Right forelimb (tissue), 1 donor: ENCODE data around the gene BSG.
"Not testable (repeated sequence)": the region's sequence is repeated elsewhere in the genome, so short reads cannot be mapped to it uniquely, and the experiment has no call there.

Source experiments
- DNase-seq: peaks from one replicate; pipeline ENCODE4 v3.0.0-alpha.2; 2018

BSG gene

GRCh38 chr19:588741-589692 is 16.6 kb downstream of the BSG start:
- DNase-seq = no peak

- DNase-seq = no peak
Observed at GRCh38 chr19:589693-590395, 17.4 kb downstream of the BSG start, which contains the start of gene HCN2. HCN2 (plus strand) TSS chr19:589881; CDS start chr19:589946, 65 bp downstream.

GRCh38 chr19:590396-590745 is 18.0 kb downstream of the BSG start:
- no peak for DNase-seq

GRCh38 chr19:590750-591098 is 18.3 kb downstream of the BSG start:
- DNase-seq = no peak

GRCh38 chr19:591099-591958 is 18.9 kb downstream of the BSG start:
- DNase-seq = no peak

- DNase-seq = no peak
Observed at GRCh38 chr19:592101-592500, 19.7 kb downstream of the BSG start.

- no peak for DNase-seq
Observed at GRCh38 chr19:593055-593454, 20.7 kb downstream of the BSG start.

- DNase-seq = no peak
Observed at GRCh38 chr19:593505-593904, 21.1 kb downstream of the BSG start.

GRCh38 chr19:594265-594870 is 22.0 kb downstream of the BSG start:
- no peak for DNase-seq

- no peak for DNase-seq
Observed at GRCh38 chr19:595326-596262, 23.2 kb downstream of the BSG start.

- no peak for DNase-seq
Observed at GRCh38 chr19:596263-596655, 23.9 kb downstream of the BSG start.

- DNase-seq = no peak
Observed at GRCh38 chr19:597406-598315, 25.3 kb downstream of the BSG start.

GRCh38 chr19:601310-601709 is 28.9 kb downstream of the BSG start:
- no peak for DNase-seq

GRCh38 chr19:601790-602189 is 29.4 kb downstream of the BSG start:
- no peak for DNase-seq

- no peak for DNase-seq
Observed at GRCh38 chr19:602391-603301, 30.2 kb downstream of the BSG start.

- DNase-seq = not testable (repeated sequence)
Observed at GRCh38 chr19:603302-603639, 30.9 kb downstream of the BSG start.

- DNase-seq = not testable (repeated sequence)
Observed at GRCh38 chr19:603779-604178, 31.4 kb downstream of the BSG start.

- DNase-seq = no peak
Observed at GRCh38 chr19:604355-604754, 32.0 kb downstream of the BSG start.
